Muscle of leg (tissue), 11 donors: ENCODE measurements around the gene KRT37. TPM values are rescaled to one million over a fixed set of nuclear protein-coding genes. Genes with fewer than 3 reads are reported as not detected.
"Not testable (repeated sequence)": the region's sequence is repeated elsewhere in the genome, so short reads cannot be mapped to it uniquely, and the experiment has no call there.

Experiments used
- DNase-seq: peaks from one replicate; pipeline ENCODE4 v3.0.0; 2013
- H3K27ac ChIP-seq: one replicate; pipeline ENCODE4 v1.5.1; 2013; ENCODE audit warnings: mild to moderate bottlenecking, low read length, control low read depth
- H3K27me3 ChIP-seq: one replicate; pipeline ENCODE4 v1.6.1; 2013; ENCODE audit warnings: low read length; ENCODE audit not compliant: control insufficient read depth, insufficient read depth
- H3K36me3 ChIP-seq: one replicate; pipeline ENCODE4 v1.6.1; 2013; ENCODE audit warnings: low read length; ENCODE audit not compliant: control insufficient read depth, insufficient read depth
- H3K4me1 ChIP-seq: one replicate; pipeline ENCODE4 v1.6.1; 2013; ENCODE audit warnings: low read length; ENCODE audit not compliant: control insufficient read depth, insufficient read depth
- H3K4me3 ChIP-seq: one replicate; pipeline ENCODE4 v1.5.1; 2013; ENCODE audit warnings: low read length, control low read depth
- H3K9me3 ChIP-seq: replicated peaks from 2 replicates; pipeline ENCODE4 v1.6.1; 2013; ENCODE audit warnings: low read depth, low read length; ENCODE audit not compliant: control insufficient read depth
- WGBS: methylation state at CpG from one replicate; pipeline ENCODE4 v1.1.5; 2013; ENCODE audit warnings: missing lambda C conversion rate; ENCODE audit not compliant: insufficient coverage; 5-methylcytosine and 5-hydroxymethylcytosine counted together
- polyA plus RNA-seq, 8 donors: library from polyadenylated mRNA; unstranded; fragments of 120-200 nt; gene quantifications; one replicate each; pipeline versions ENCODE4 v1.2.1 to v1.2.3, GENCODE V29; 2013; ENCODE audit warnings: inconsistent platforms in 1 of 8, low replicate concordance in 1 of 8; ENCODE audit not compliant: insufficient read length in 8 of 8, insufficient read depth in 1 of 8
- total RNA-seq: library from RNA; stranded (reverse); fragments of 120-200 nt; gene quantifications from one replicate; pipeline ENCODE4 v1.2.4, GENCODE V29; 2013

KRT37 gene
- total and polyA plus RNA-seq, 9 donors, result not detected

DNA sequence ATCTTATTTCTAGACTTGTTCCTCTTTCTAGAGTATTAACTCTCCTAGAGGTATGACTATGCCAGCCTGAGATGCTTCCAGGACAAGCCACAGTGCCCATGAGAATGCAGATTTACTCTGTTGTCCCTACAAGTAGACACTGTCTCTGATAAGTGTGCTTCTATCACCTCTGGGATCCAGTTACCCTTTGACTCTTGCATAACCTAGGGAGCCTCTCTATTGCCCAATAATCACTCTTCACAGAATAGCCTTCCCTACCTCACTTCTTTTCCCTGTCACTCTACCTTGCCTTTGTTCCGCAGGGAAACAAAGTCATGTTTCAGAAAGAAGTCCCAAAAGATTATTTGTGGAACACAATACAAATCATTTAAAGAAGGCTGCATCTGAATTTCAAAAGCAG lies 40.7 kb downstream of the KRT37 start:
- H3K27ac ChIP-seq, result no peak overlapping the region
- no peaks in the 10 kb centered on the region for H3K4me1 ChIP-seq
- no CpG with 5 or more reads among the region's 1 CpG for WGBS
- DNase-seq, result no peak
- H3K9me3 ChIP-seq, result peaks cover 9% of the 10 kb centered on the region
- H3K4me3 ChIP-seq, result no peak overlapping the region
- no peaks in the 10 kb centered on the region for H3K36me3 ChIP-seq
- H3K27me3 ChIP-seq, result no peaks in the 10 kb centered on the region

DNA sequence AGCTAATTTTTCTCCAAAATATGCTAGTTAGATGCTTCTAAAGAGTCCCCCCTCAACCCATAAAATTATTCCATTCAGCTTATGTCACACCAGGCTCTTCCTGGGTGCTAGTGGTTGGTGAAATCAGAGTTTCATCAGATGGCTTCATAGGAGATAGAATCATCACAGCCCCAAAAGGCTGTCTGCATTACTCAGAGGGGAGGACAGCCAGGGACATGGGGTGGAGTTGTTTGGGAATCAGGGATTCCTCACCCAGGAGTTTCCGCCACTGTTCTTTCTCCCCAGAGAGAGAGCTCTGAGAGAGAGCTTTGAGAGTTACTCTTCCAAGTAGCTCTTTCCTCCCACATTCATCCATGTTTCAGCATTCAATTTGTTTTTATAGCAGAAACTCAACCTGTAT lies 42.0 kb downstream of the KRT37 start:
- Histone ChIP-seq H3K27me3 (no peaks in the 10 kb centered on the region), H3K4me1 (no peaks in the 10 kb centered on the region), H3K4me3 (no peak overlapping the region), H3K27ac (no peak overlapping the region), H3K9me3 (peaks cover 7% of the 10 kb centered on the region), H3K36me3 (no peaks in the 10 kb centered on the region)
- no CpG with 5 or more reads among the region's 1 CpG for WGBS
- no peak for DNase-seq

DNA sequence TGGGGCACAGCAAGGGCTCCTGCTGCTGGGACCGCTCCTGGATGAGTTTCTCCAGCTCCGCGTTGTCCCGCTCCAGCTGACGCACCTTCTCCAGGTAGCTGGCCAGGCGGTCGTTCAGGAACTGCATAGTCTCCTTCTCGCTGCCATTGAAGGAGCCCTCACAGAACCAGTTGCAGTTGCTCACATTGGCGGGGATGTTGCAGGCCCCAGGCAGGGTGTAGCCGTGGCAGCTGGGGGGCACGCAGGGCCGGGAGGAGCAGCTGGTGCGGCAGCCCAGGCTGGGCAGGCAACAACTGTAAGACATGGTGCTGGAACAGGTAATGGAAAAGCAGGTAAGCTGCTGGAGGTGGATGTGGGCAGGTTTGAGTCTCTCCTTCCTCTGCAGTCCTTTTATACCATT lies 42.4 kb downstream of the KRT37 start, which contains the start of gene KRT34:
Gene KRT34, minus strand, starts transcription at position 364 of the 400 bp plus-strand sequence. Its CDS starts 60 bp downstream, at position 304.
- H3K9me3 ChIP-seq, H3K27ac ChIP-seq, H3K27me3 ChIP-seq, H3K4me3 ChIP-seq, H3K4me1 ChIP-seq, DNase-seq, H3K36me3 ChIP-seq: not testable (repeated sequence)
- WGBS, result 91% methylated on average over 10 of the region's 13 CpGs

DNA sequence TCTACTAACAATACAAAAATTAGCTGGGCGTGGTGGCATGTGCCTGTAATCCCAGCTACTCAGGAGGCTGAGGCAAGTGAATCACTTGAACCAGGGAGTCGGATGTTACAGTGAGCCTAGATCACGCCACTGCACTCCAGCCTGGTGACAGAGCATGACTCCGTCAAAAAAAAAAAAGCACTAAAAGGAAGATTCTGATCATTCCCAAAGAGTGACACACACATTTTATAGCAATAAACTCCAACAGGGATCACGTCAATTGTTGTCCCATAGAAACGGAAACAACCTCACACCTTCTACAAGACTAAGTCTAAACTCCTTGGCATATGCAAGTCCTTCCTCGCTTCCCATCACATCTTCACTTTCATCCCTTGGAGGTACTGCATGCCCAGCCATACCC lies 44.3 kb downstream of the KRT37 start:
- not testable (repeated sequence) for H3K27me3 ChIP-seq, H3K36me3 ChIP-seq, DNase-seq, H3K27ac ChIP-seq, H3K4me3 ChIP-seq, H3K4me1 ChIP-seq, H3K9me3 ChIP-seq
- WGBS, result 90% methylated on average over 6 of the region's 7 CpGs

DNA sequence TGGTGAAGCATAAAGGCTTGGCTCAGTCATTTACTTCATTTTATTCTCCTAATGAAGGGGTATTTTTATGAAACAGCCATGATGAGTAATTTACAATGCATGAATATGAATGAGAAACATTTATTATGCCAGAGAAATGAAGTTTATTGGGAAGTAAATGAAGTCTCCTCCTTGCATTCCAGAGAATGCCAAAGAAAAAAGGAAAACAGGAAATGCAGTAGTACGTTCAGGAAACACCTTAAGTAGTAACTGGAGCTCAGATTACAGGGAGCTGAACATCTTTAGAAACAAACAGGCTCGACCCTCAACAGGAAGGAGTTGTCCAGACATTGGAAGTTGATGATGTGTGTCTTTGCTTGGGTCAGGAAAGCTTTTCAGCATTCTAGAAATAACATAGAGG lies 46.8 kb downstream of the KRT37 start:
- H3K36me3 ChIP-seq, result no peaks in the 10 kb centered on the region
- H3K27ac ChIP-seq, result no peak overlapping the region
- H3K9me3 ChIP-seq, result no peaks in the 10 kb centered on the region
- 7% methylated on average over 2 of the region's 2 CpGs for WGBS
- no peak overlapping the region for H3K4me3 ChIP-seq
- DNase-seq, result no peak
- no peaks in the 10 kb centered on the region for H3K27me3 ChIP-seq
- no peaks in the 10 kb centered on the region for H3K4me1 ChIP-seq

Other genes starting within 250 kb of the KRT37 start
- not detected for gene KRTAP4-2, start 246.4 kb downstream of the KRT37 start, total RNA-seq
- gene KRTAP4-2, start 246.4 kb downstream of the KRT37 start, polyA plus RNA-seq, result not detected
- not detected for gene KRTAP4-1, start 239.7 kb downstream of the KRT37 start, total RNA-seq
- not detected for gene KRTAP4-1, start 239.7 kb downstream of the KRT37 start, polyA plus RNA-seq
- gene KRTAP9-1, start 234.7 kb downstream of the KRT37 start, total RNA-seq, result not detected
- gene KRTAP9-1, start 234.7 kb downstream of the KRT37 start, polyA plus RNA-seq, result not detected
- gene KRTAP9-2, start 197.9 kb downstream of the KRT37 start, total RNA-seq, result not detected
- gene KRTAP9-2, start 197.9 kb downstream of the KRT37 start, polyA plus RNA-seq, result not detected
- not detected for gene KRTAP9-3, start 192.1 kb downstream of the KRT37 start, total RNA-seq
- not detected for gene KRTAP9-3, start 192.1 kb downstream of the KRT37 start, polyA plus RNA-seq
- not detected for gene KRTAP9-8, start 186.6 kb downstream of the KRT37 start, total RNA-seq
- gene KRTAP9-8, start 186.6 kb downstream of the KRT37 start, polyA plus RNA-seq, result not detected
- gene KRTAP9-4, start 174.9 kb downstream of the KRT37 start, total RNA-seq, result not detected
- gene KRTAP9-4, start 174.9 kb downstream of the KRT37 start, polyA plus RNA-seq, result not detected
- not detected for gene KRTAP9-9, start 169.2 kb downstream of the KRT37 start, total RNA-seq
- gene KRTAP9-9, start 169.2 kb downstream of the KRT37 start, polyA plus RNA-seq, result not detected
- not detected for gene KRTAP9-6, start 159.2 kb downstream of the KRT37 start, total RNA-seq
- gene KRTAP9-6, start 159.2 kb downstream of the KRT37 start, polyA plus RNA-seq, result under 1 TPM in 5 of 8 donors, not detected in 3; 0.13 to 0.22 (median 0.19) TPM
- gene KRTAP9-7, start 148.9 kb downstream of the KRT37 start, total RNA-seq, result not detected
- not detected for gene KRTAP9-7, start 148.9 kb downstream of the KRT37 start, polyA plus RNA-seq
- not detected for gene KRTAP29-1, start 121.7 kb downstream of the KRT37 start, total RNA-seq
- not detected for gene KRTAP29-1, start 121.7 kb downstream of the KRT37 start, polyA plus RNA-seq
- not detected for gene KRTAP16-1, start 115.3 kb downstream of the KRT37 start, total RNA-seq
- not detected for gene KRTAP16-1, start 115.3 kb downstream of the KRT37 start, polyA plus RNA-seq
- gene KRTAP17-1, start 108.9 kb downstream of the KRT37 start, total RNA-seq, result not detected
- not detected for gene KRTAP17-1, start 108.9 kb downstream of the KRT37 start, polyA plus RNA-seq
- gene KRT33A, start 73.8 kb downstream of the KRT37 start, total RNA-seq, result not detected
- gene KRT33A, start 73.8 kb downstream of the KRT37 start, polyA plus RNA-seq, result not detected
- 0.09 TPM for gene KRT33B, start 54.8 kb downstream of the KRT37 start, total RNA-seq
- under 1 TPM; 0.08 to 0.37 (median 0.19) TPM for gene KRT33B, start 54.8 kb downstream of the KRT37 start, polyA plus RNA-seq
- gene KRT34, start 42.3 kb downstream of the KRT37 start, total RNA-seq, result not detected
- not detected for gene KRT34, start 42.3 kb downstream of the KRT37 start, polyA plus RNA-seq
- 3.3 TPM for gene KRT31, start 27.0 kb downstream of the KRT37 start, total RNA-seq
- 1 to 10 TPM; 3.9 to 6.4 (median 5.7) TPM for gene KRT31, start 27.0 kb downstream of the KRT37 start, polyA plus RNA-seq
- gene KRT38, start 16.4 kb upstream of the KRT37 start, total RNA-seq, result not detected
- gene KRT38, start 16.4 kb upstream of the KRT37 start, polyA plus RNA-seq, result not detected
- not detected for gene KRT32, start 42.8 kb upstream of the KRT37 start, total RNA-seq
- not detected for gene KRT32, start 42.8 kb upstream of the KRT37 start, polyA plus RNA-seq
- gene KRT35, start 56.6 kb upstream of the KRT37 start, total RNA-seq, result not detected
- gene KRT35, start 56.6 kb upstream of the KRT37 start, polyA plus RNA-seq, result under 1 TPM in 1 of 8 donors, not detected in 7; 0.08 TPM
- gene KRT36, start 65.3 kb upstream of the KRT37 start, total RNA-seq, result not detected
- gene KRT36, start 65.3 kb upstream of the KRT37 start, polyA plus RNA-seq, result not detected
- 0.13 TPM for gene KRT13, start 81.0 kb upstream of the KRT37 start, total RNA-seq
- 100 to 1,000 TPM in 1 of 8 donors, 1 to 10 TPM in 1, under 1 TPM in 5, not detected in 1; 0.16 to 177 (median 0.73) TPM for gene KRT13, start 81.0 kb upstream of the KRT37 start, polyA plus RNA-seq
- gene KRT15, start 94.3 kb upstream of the KRT37 start, total RNA-seq, result 0.31 TPM
- gene KRT15, start 94.3 kb upstream of the KRT37 start, polyA plus RNA-seq, result 10 to 100 TPM in 1 of 8 donors, 1 to 10 TPM in 1, under 1 TPM in 4, not detected in 2; 0.04 to 68.8 (median 0.20) TPM
- 0.62 TPM for gene KRT19, start 103.7 kb upstream of the KRT37 start, total RNA-seq
- gene KRT19, start 103.7 kb upstream of the KRT37 start, polyA plus RNA-seq, result 10 to 100 TPM in 1 of 8 donors, 1 to 10 TPM in 4, under 1 TPM in 3; 0.31 to 45.2 (median 1.1) TPM
- gene KRT9, start 147.5 kb upstream of the KRT37 start, total RNA-seq, result not detected
- under 1 TPM in 1 of 8 donors, not detected in 7; 0.12 TPM for gene KRT9, start 147.5 kb upstream of the KRT37 start, polyA plus RNA-seq
- 0.04 TPM for gene KRT14, start 162.3 kb upstream of the KRT37 start, total RNA-seq
- gene KRT14, start 162.3 kb upstream of the KRT37 start, polyA plus RNA-seq, result 10 to 100 TPM in 1 of 8 donors, 1 to 10 TPM in 1, under 1 TPM in 5, not detected in 1; 0.24 to 49.4 (median 0.61) TPM
- gene KRT16, start 188.2 kb upstream of the KRT37 start, total RNA-seq, result not detected
- gene KRT16, start 188.2 kb upstream of the KRT37 start, polyA plus RNA-seq, result under 1 TPM in 1 of 8 donors, not detected in 7; 0.83 TPM
- 1.6 TPM for gene KRT17, start 200.0 kb upstream of the KRT37 start, total RNA-seq
- gene KRT17, start 200.0 kb upstream of the KRT37 start, polyA plus RNA-seq, result 100 to 1,000 TPM in 1 of 8 donors, 10 to 100 TPM in 1, 1 to 10 TPM in 4, under 1 TPM in 2; 0.72 to 243 (median 1.6) TPM